GM19239 (cell line): ENCODE results near the gene CC2D2A.

ENCODE experiments used
- DNase-seq: peaks from one replicate; pipeline ENCODE4 v3.0.0; 2011; ENCODE audit warnings: low spot score; ENCODE audit not compliant: insufficient read length
- FAIRE-seq: peaks from 2 replicates; lab custom pipeline; 2011; peaks lifted over from hg19 to GRCh38; lab: Jason Lieb, UNC

The CC2D2A gene

GRCh38 chr4:15469402-15470127 lies at the start of gene CC2D2A:
Gene CC2D2A, plus strand, starts transcription at chr4:15469882. Its CDS starts 6,051 bp downstream, at chr4:15475933.
- FAIRE-seq (peak; percentile 26), DNase-seq (no peak)

GRCh38 chr4:15420642-15421041 lies 49.0 kb upstream of the CC2D2A start:
- no peak for FAIRE-seq
- no peak for DNase-seq

GRCh38 chr4:15423285-15423711 lies 46.4 kb upstream of the CC2D2A start:
- FAIRE-seq, result no peak
- DNase-seq, result no peak

GRCh38 chr4:15425520-15425919 lies 44.2 kb upstream of the CC2D2A start:
- FAIRE-seq, result no peak

GRCh38 chr4:15427161-15427560 lies 42.5 kb upstream of the CC2D2A start:
- FAIRE-seq (no peak), DNase-seq (no peak)

More at GRCh38 chr4:15425520-15425919, 44.2 kb upstream of the CC2D2A start:
- DNase-seq, result no peak

GRCh38 chr4:15427701-15428100 lies 42.0 kb upstream of the CC2D2A start, which contains the start of gene C1QTNF7:
Gene C1QTNF7, plus strand, starts transcription at chr4:15428033. Its CDS starts 7,711 bp downstream, at chr4:15435744.
- no peak for FAIRE-seq
- no peak for DNase-seq

GRCh38 chr4:15428611-15429010 lies 41.1 kb upstream of the CC2D2A start:
- FAIRE-seq (no peak), DNase-seq (no peak)

GRCh38 chr4:15434091-15434490 lies 35.6 kb upstream of the CC2D2A start:
- DNase-seq (no peak), FAIRE-seq (no peak)

- DNase-seq (no peak), FAIRE-seq (no peak)
Observed at GRCh38 chr4:15434676-15435075, 35.0 kb upstream of the CC2D2A start.

GRCh38 chr4:15436513-15436912 lies 33.2 kb upstream of the CC2D2A start:
- FAIRE-seq (no peak), DNase-seq (no peak)

- no peak for FAIRE-seq
Observed at GRCh38 chr4:15438939-15439524, 30.6 kb upstream of the CC2D2A start.

GRCh38 chr4:15443371-15444160 lies 26.1 kb upstream of the CC2D2A start:
- FAIRE-seq (no peak), DNase-seq (no peak)

More at GRCh38 chr4:15438939-15439524, 30.6 kb upstream of the CC2D2A start:
- no peak for DNase-seq

GRCh38 chr4:15444276-15444675 lies 25.4 kb upstream of the CC2D2A start:
- FAIRE-seq, result no peak
- no peak for DNase-seq

GRCh38 chr4:15444879-15445547 lies 24.7 kb upstream of the CC2D2A start:
- no peak for DNase-seq
- FAIRE-seq, result no peak

- DNase-seq (no peak), FAIRE-seq (no peak)
Observed at GRCh38 chr4:15451181-15451865, 18.4 kb upstream of the CC2D2A start.

- FAIRE-seq (no peak), DNase-seq (no peak)
Observed at GRCh38 chr4:15451866-15452765, 17.6 kb upstream of the CC2D2A start.

GRCh38 chr4:15455290-15455689 lies 14.4 kb upstream of the CC2D2A start:
- no peak for DNase-seq
- FAIRE-seq, result no peak

- DNase-seq (peak; percentile 17), FAIRE-seq (peak; percentile 51)
Observed at GRCh38 chr4:15457406-15458201, 12.1 kb upstream of the CC2D2A start.
